KMS-11 (cell line): Measurements from ENCODE around the gene SH3BGRL3.

ENCODE experiments used
- H2AFZ ChIP-seq: fragments of 200-600 bp; sonication (generic); 2 replicates; pipeline ENCODE4 v1.6.1; 2016; ENCODE audit warnings: antibody characterized with exemption, mixed run types, low read depth
- H3K27ac ChIP-seq: fragments of 200-600 bp; sonication (generic); 2 replicates; pipeline ENCODE4 v1.6.1; 2016; ENCODE audit warnings: mild to moderate bottlenecking, mixed run types
- H3K27me3 ChIP-seq: fragments of 200-600 bp; sonication (generic); 2 replicates; pipeline ENCODE4 v1.6.1; 2017; ENCODE audit warnings: mild to moderate bottlenecking, low read depth, mixed run types, moderate library complexity; ENCODE audit not compliant: insufficient read depth
- H3K36me3 ChIP-seq: fragments of 200-600 bp; sonication (generic); 2 replicates; pipeline ENCODE4 v1.6.1; 2017; ENCODE audit warnings: mild to moderate bottlenecking, mixed run types; ENCODE audit not compliant: insufficient read depth
- H3K4me1 ChIP-seq: fragments of 200-600 bp; sonication (generic); 2 replicates; pipeline ENCODE4 v1.6.1; 2016; ENCODE audit warnings: mild to moderate bottlenecking, low read depth, mixed run types; ENCODE audit not compliant: poor library complexity, severe bottlenecking
- H3K4me2 ChIP-seq: fragments of 200-600 bp; sonication (generic); 2 replicates; pipeline ENCODE4 v1.7.0; 2016; ENCODE audit warnings: mild to moderate bottlenecking, mixed run types
- H3K4me3 ChIP-seq: fragments of 200-600 bp; sonication (generic); IDR thresholded peaks from 2 replicates; pipeline ENCODE4 v1.6.1; 2017; ENCODE audit warnings: low read depth, low read length, mixed read lengths; ENCODE audit not compliant: insufficient read depth
- H3K79me2 ChIP-seq: fragments of 200-600 bp; sonication (generic); 2 replicates; pipeline ENCODE4 v1.6.1; 2016; ENCODE audit warnings: low read depth, mixed run types; ENCODE audit not compliant: insufficient read depth
- H3K9ac ChIP-seq: fragments of 200-600 bp; sonication (generic); 2 replicates; pipeline ENCODE4 v1.6.1; 2016; ENCODE audit warnings: mild to moderate bottlenecking, mixed run types
- H4K20me1 ChIP-seq: fragments of 200-600 bp; sonication (generic); 2 replicates; pipeline ENCODE4 v1.6.1; 2016; ENCODE audit warnings: mild to moderate bottlenecking, mixed run types; ENCODE audit not compliant: insufficient read depth
- TF ChIP-seq, protein P1 (sequence below): fragments of 200-600 bp; sonication (generic); conservative IDR thresholded peaks from 2 replicates; pipeline ENCODE4 v1.6.1; 2017; ENCODE audit warnings: low read depth, mild to moderate bottlenecking, antibody characterized with exemption, low read length, moderate library complexity, mixed read lengths

Gene SH3BGRL3

DNA sequence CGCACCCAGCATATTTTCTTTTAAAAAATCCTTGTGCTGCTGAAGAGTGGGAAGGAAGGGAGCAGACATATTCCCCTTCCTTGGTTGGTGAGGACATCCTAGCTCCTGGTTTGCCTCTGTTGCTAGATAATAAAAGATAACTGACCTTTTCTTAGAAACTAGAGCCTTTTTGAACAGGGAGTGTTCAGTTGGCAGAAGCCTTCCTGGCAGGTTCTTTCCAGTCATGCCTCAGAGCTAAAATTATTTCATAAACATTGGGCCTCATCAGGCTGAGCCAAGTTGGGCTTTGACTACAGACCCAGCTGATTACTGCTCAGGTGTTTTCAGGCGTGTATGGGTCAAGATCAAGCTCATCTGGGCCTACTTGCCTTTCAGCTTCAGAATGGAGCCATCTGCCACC is 22.7 kb upstream of the SH3BGRL3 start:
- H3K9ac ChIP-seq = no peak overlapping the region
- TF ChIP-seq, protein P1, sequence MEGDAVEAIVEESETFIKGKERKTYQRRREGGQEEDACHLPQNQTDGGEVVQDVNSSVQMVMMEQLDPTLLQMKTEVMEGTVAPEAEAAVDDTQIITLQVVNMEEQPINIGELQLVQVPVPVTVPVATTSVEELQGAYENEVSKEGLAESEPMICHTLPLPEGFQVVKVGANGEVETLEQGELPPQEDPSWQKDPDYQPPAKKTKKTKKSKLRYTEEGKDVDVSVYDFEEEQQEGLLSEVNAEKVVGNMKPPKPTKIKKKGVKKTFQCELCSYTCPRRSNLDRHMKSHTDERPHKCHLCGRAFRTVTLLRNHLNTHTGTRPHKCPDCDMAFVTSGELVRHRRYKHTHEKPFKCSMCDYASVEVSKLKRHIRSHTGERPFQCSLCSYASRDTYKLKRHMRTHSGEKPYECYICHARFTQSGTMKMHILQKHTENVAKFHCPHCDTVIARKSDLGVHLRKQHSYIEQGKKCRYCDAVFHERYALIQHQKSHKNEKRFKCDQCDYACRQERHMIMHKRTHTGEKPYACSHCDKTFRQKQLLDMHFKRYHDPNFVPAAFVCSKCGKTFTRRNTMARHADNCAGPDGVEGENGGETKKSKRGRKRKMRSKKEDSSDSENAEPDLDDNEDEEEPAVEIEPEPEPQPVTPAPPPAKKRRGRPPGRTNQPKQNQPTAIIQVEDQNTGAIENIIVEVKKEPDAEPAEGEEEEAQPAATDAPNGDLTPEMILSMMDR = no peak
- peaks cover 41% of the 10 kb centered on the region for H3K4me1 ChIP-seq
- no peak overlapping the region for H3K4me2 ChIP-seq
- H3K27ac ChIP-seq = no peak overlapping the region
- 0 out of 2 replicates have a peak, but pooled peaks cover 13% of the 10 kb centered on the region for H3K36me3 ChIP-seq
- H3K79me2 ChIP-seq = peaks cover 19% of the 10 kb centered on the region; the same call in 1 of the 2 replicates
- H3K4me3 ChIP-seq = no peak overlapping the region
- no peak overlapping the region for H2AFZ ChIP-seq
- H4K20me1 ChIP-seq = no peaks in the 10 kb centered on the region
- H3K27me3 ChIP-seq = no peaks in the 10 kb centered on the region

GRCh38 chr1:26259005-26259404 is 20.9 kb upstream of the SH3BGRL3 start:
- Histone ChIP-seq H4K20me1 (no peaks in the 10 kb centered on the region), H3K27ac (no peak overlapping the region), H3K27me3 (no peaks in the 10 kb centered on the region), H3K4me2 (no peak overlapping the region), H3K79me2 (peaks cover 19% of the 10 kb centered on the region; the same call in 1 of the 2 replicates), H3K4me1 (peaks cover 23% of the 10 kb centered on the region), H3K4me3 (no peak overlapping the region), H2AFZ (no peak overlapping the region), H3K36me3 (0 out of 2 replicates have a peak, but pooled peaks cover 13% of the 10 kb centered on the region), H3K9ac (no peak overlapping the region)
- TF ChIP-seq, protein P1 = no peak

DNA sequence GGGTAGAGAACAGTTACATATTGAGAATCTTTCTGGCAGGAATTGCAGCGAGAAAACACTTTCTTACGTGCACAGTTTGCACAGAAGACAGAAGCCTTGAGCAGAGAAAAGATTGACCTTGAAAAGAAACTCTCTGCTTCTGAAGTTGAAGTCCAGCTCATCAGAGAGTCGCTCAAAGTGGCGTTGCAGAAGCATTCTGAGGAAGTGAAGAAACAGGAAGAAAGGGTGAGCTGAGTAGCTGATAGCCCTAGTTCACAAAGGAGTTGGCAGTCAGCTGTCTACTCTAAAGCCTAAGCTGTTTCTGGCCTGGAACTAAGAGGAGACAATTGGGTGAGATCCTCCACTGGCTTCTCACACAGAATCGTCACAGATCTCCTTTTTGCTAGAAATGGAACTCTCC is 20.3 kb upstream of the SH3BGRL3 start:
- Histone ChIP-seq H4K20me1 (no peaks in the 10 kb centered on the region), H3K36me3 (0 out of 2 replicates have a peak, but pooled peaks cover 13% of the 10 kb centered on the region), H3K79me2 (peaks cover 16% of the 10 kb centered on the region; the same call in 1 of the 2 replicates), H3K27me3 (no peaks in the 10 kb centered on the region), H3K9ac (no peak overlapping the region), H3K4me3 (no peak overlapping the region), H2AFZ (no peak overlapping the region), H3K4me2 (no peak overlapping the region), H3K4me1 (peaks cover 17% of the 10 kb centered on the region), H3K27ac (no peak overlapping the region)
- TF ChIP-seq, protein P1 = no peak

- no peak overlapping the region for H2AFZ ChIP-seq
- no peak overlapping the region for H3K9ac ChIP-seq
- H3K79me2 ChIP-seq = no peaks in the 10 kb centered on the region
- no peak overlapping the region for H3K4me2 ChIP-seq
- H3K27me3 ChIP-seq = no peaks in the 10 kb centered on the region
- no peak overlapping the region for H3K4me3 ChIP-seq
- TF ChIP-seq, protein P1 = no peak
- peaks cover 8% of the 10 kb centered on the region for H3K4me1 ChIP-seq
- H3K36me3 ChIP-seq = 0 out of 2 replicates have a peak, but pooled peaks cover 5% of the 10 kb centered on the region
- H4K20me1 ChIP-seq = no peaks in the 10 kb centered on the region
- H3K27ac ChIP-seq = no peak overlapping the region
These were observed 16.7 kb upstream of the SH3BGRL3 start for GRCh38 chr1:26263212-26263611.
